ENCODE results near the gene PTPRR. TPM values are rescaled to one million over a fixed set of nuclear protein-coding genes. Genes with fewer than 3 reads are reported as not detected.

PTPRR gene
- total RNA-seq, 1 donor: not detected

DNA sequence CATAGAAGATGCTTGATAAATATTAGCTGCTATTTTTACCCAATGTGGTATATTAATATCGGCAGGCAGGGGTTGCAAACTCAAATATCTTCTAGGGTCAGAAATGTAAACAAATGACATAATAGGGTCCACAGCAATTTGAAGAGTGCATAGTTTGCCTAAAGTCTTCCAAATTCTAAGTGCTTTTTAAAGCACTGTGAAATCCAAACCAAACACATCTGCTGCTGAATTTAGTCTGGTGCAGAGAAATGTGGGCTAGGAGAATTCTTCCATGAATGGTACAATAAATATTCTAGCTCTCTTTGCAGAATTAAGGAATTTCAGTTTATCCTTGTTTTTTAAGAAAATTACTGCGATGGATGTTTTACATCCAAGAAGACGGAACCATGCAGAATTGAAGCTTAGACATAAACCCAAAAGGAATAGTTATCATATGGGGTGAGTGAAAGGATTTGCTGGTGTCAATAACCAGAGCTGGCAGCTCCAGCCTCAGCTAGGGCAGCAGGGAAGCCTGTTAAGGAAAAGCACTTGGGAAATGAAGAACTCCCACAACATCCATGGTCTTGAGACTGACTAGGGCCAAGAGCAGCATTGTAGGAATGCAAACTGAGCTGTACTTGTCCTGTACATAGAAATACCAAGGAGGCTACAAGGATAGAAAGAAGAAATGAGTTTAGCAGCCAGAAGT, 65.5 kb downstream of the PTPRR start:
- no peak for DNase-seq (ENCODE audit: low read depth)
- H3K4me3 ChIP-seq (ENCODE audit: low read depth, low read length): no peak overlapping the region
- TF ChIP-seq, protein P1, sequence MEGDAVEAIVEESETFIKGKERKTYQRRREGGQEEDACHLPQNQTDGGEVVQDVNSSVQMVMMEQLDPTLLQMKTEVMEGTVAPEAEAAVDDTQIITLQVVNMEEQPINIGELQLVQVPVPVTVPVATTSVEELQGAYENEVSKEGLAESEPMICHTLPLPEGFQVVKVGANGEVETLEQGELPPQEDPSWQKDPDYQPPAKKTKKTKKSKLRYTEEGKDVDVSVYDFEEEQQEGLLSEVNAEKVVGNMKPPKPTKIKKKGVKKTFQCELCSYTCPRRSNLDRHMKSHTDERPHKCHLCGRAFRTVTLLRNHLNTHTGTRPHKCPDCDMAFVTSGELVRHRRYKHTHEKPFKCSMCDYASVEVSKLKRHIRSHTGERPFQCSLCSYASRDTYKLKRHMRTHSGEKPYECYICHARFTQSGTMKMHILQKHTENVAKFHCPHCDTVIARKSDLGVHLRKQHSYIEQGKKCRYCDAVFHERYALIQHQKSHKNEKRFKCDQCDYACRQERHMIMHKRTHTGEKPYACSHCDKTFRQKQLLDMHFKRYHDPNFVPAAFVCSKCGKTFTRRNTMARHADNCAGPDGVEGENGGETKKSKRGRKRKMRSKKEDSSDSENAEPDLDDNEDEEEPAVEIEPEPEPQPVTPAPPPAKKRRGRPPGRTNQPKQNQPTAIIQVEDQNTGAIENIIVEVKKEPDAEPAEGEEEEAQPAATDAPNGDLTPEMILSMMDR (IDR thresholded peaks at IDR 0.05; ENCODE audit: insufficient read depth, low read depth, low read length): no peak

DNA sequence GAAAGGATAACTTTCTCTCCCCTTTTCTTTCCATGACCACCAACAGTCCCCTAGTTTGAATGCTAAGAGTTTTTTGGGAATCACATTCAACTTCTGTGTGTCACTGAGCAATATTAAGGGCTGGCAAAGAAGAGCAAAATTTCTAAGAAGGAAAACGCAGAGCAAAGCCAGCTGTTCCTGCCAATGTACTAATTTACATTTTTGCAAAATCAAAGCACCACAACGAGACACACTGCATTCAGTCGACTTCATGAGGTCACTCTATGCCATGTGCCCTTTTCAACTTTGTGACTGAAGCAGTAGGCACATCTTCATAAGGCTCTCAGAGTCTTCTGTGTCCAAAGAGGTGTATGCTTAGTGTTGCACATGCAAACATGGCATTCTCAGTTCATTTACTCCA, 66.4 kb downstream of the PTPRR start:
- TF ChIP-seq, protein P1 (IDR thresholded peaks at IDR 0.05; ENCODE audit: insufficient read depth, low read depth, low read length): no peak
- no peak overlapping the region for H3K4me3 ChIP-seq (ENCODE audit: low read depth, low read length)
- DNase-seq (ENCODE audit: low read depth): no peak

GRCh38 chr12:70853326-70853725, 67.2 kb downstream of the PTPRR start:
- TF ChIP-seq, protein P1 (IDR thresholded peaks at IDR 0.05; ENCODE audit: insufficient read depth, low read depth, low read length): no peak
- no peak overlapping the region for H3K4me3 ChIP-seq (ENCODE audit: low read depth, low read length)
- peak; percentile 84 for DNase-seq (ENCODE audit: low read depth)

- TF ChIP-seq, protein P1 (IDR thresholded peaks at IDR 0.05; ENCODE audit: insufficient read depth, low read depth, low read length): no peak
- H3K4me3 ChIP-seq (ENCODE audit: low read depth, low read length): no peak overlapping the region
- no peak for DNase-seq (ENCODE audit: low read depth)
Observed at GRCh38 chr12:70852416-70853150, 68.0 kb downstream of the PTPRR start.

DNA sequence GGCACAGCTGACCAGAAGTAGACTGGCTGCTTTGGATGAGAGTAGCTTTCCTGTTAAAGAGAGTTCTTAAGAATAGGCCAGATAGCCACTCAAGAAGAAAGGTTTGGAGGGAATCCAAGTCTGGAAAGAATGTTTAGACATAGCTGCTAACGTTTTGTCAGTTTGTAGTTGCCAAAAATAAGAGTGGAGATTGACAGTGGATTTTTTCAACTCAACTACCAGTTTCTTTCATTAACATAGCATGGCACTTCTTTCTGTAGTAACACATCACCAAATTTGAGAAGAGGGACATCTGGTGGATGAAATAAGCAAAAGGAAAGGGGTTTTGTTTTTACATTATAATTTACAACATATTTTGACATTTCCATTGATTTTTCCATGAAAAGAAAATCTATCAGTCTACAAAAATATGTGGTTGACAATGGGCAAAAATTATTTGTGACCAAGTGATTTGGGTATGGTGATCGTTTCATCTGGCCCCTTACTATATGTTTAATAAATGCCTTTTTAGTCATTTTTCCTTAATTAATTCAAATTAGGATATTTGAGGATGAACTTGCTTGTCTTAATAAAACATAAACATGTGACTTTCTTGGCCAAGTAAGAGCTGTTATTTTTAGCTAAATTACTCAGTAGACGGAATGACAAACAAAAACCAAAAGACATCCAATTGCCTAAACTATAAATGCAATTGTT, 71.1 kb downstream of the PTPRR start:
- no peak overlapping the region for H3K4me3 ChIP-seq (ENCODE audit: low read depth, low read length)
- peak; percentile 25 for DNase-seq (ENCODE audit: low read depth)
- TF ChIP-seq, protein P1 (IDR thresholded peaks at IDR 0.05; ENCODE audit: insufficient read depth, low read depth, low read length): peak; percentile 30

GRCh38 chr12:70847871-70848270, 72.7 kb downstream of the PTPRR start:
- no peak overlapping the region for H3K4me3 ChIP-seq (ENCODE audit: low read depth, low read length)
- DNase-seq (ENCODE audit: low read depth): peak; percentile 3
- TF ChIP-seq, protein P1 (IDR thresholded peaks at IDR 0.05; ENCODE audit: insufficient read depth, low read depth, low read length): no peak

All from fibroblast of villous mesenchyme (primary cell).